GM12873 (cell line): ENCODE data around the gene CHCHD10.

Source experiments
- CTCF ChIP-seq: IDR thresholded peaks from 2 replicates; pipeline ENCODE4 v1.5.1; 2012; ENCODE audit warnings: low read depth, mild to moderate bottlenecking, moderate library complexity, low read length, control low read depth; ENCODE audit not compliant: insufficient read depth; ENCODE audit errors: missing control alignments

Gene CHCHD10

GRCh38 chr22:23759566-23759965 is 8.2 kb downstream of the CHCHD10 start:
- no peak for TF ChIP-seq CTCF

GRCh38 chr22:23756891-23757290 is 10.9 kb downstream of the CHCHD10 start:
- TF ChIP-seq CTCF = no peak

- TF ChIP-seq CTCF = no peak
These were observed 12.1 kb downstream of the CHCHD10 start for GRCh38 chr22:23755711-23756110.

- TF ChIP-seq CTCF = no peak
These were observed 12.7 kb downstream of the CHCHD10 start for GRCh38 chr22:23754980-23755636.

GRCh38 chr22:23754220-23754919 is 13.4 kb downstream of the CHCHD10 start, which contains the start of gene VPREB3:
Gene VPREB3 (minus strand): TSS chr22:23754425. CDS start chr22:23754363, 62 bp downstream.
- TF ChIP-seq CTCF = no peak

- TF ChIP-seq CTCF = peak; percentile 11
These were observed 14.4 kb downstream of the CHCHD10 start for GRCh38 chr22:23753385-23753784.

GRCh38 chr22:23752750-23753149 is 15.0 kb downstream of the CHCHD10 start:
- TF ChIP-seq CTCF = no peak
